GM12874 (cell line): ENCODE measurements around the gene GORASP1.
A peak's percentile ranks its signal among the peaks of the same experiment; 100 is the strongest.

Experiments used
- CTCF ChIP-seq: IDR thresholded peaks from 2 replicates; pipeline ENCODE4 v1.5.1; 2011; ENCODE audit warnings: low read depth, mild to moderate bottlenecking, control low read depth, low read length, moderate library complexity; ENCODE audit not compliant: insufficient read depth

Gene GORASP1

GRCh38 chr3:39103791-39104552 is 3.5 kb downstream of the GORASP1 start:
- TF ChIP-seq CTCF, result no peak

GRCh38 chr3:39103324-39103693 is 4.1 kb downstream of the GORASP1 start:
- no peak; the same call in 1 of the 2 replicates for TF ChIP-seq CTCF

GRCh38 chr3:39102504-39103323 is 4.7 kb downstream of the GORASP1 start:
- TF ChIP-seq CTCF, result no peak

GRCh38 chr3:39101022-39101689 is 6.3 kb downstream of the GORASP1 start:
- peak; percentile 78 for TF ChIP-seq CTCF

- TF ChIP-seq CTCF, result no peak
These were observed 6.9 kb downstream of the GORASP1 start for GRCh38 chr3:39100500-39100886.

GRCh38 chr3:39099738-39100499 is 7.5 kb downstream of the GORASP1 start:
- TF ChIP-seq CTCF, result no peak
